Muscle of leg (tissue), 11 donors: ENCODE data around the gene CBLN3. TPM values are rescaled to one million over a fixed set of nuclear protein-coding genes. Genes with fewer than 3 reads are reported as not detected.

Source experiments
- DNase-seq: peaks from one replicate; pipeline ENCODE4 v3.0.0; 2013
- H3K27ac ChIP-seq: one replicate; pipeline ENCODE4 v1.5.1; 2013; ENCODE audit warnings: mild to moderate bottlenecking, low read length, control low read depth
- H3K27me3 ChIP-seq: one replicate; pipeline ENCODE4 v1.6.1; 2013; ENCODE audit warnings: low read length; ENCODE audit not compliant: control insufficient read depth, insufficient read depth
- H3K36me3 ChIP-seq: one replicate; pipeline ENCODE4 v1.6.1; 2013; ENCODE audit warnings: low read length; ENCODE audit not compliant: control insufficient read depth, insufficient read depth
- H3K4me1 ChIP-seq: one replicate; pipeline ENCODE4 v1.6.1; 2013; ENCODE audit warnings: low read length; ENCODE audit not compliant: control insufficient read depth, insufficient read depth
- H3K4me3 ChIP-seq: one replicate; pipeline ENCODE4 v1.5.1; 2013; ENCODE audit warnings: low read length, control low read depth
- H3K9me3 ChIP-seq: replicated peaks from 2 replicates; pipeline ENCODE4 v1.6.1; 2013; ENCODE audit warnings: low read depth, low read length; ENCODE audit not compliant: control insufficient read depth
- WGBS: methylation state at CpG from one replicate; pipeline ENCODE4 v1.1.5; 2013; ENCODE audit warnings: missing lambda C conversion rate; ENCODE audit not compliant: insufficient coverage; 5-methylcytosine and 5-hydroxymethylcytosine counted together
- polyA plus RNA-seq, 8 donors: library from polyadenylated mRNA; unstranded; fragments of 120-200 nt; gene quantifications; one replicate each; pipeline versions ENCODE4 v1.2.1 to v1.2.3, GENCODE V29; 2013; ENCODE audit warnings: inconsistent platforms in 1 of 8, low replicate concordance in 1 of 8; ENCODE audit not compliant: insufficient read length in 8 of 8, insufficient read depth in 1 of 8
- total RNA-seq: library from RNA; stranded (reverse); fragments of 120-200 nt; gene quantifications from one replicate; pipeline ENCODE4 v1.2.4, GENCODE V29; 2013

The CBLN3 gene
- total and polyA plus RNA-seq, 9 donors: 1.2 to 2.4 (median 1.7) TPM

DNA sequence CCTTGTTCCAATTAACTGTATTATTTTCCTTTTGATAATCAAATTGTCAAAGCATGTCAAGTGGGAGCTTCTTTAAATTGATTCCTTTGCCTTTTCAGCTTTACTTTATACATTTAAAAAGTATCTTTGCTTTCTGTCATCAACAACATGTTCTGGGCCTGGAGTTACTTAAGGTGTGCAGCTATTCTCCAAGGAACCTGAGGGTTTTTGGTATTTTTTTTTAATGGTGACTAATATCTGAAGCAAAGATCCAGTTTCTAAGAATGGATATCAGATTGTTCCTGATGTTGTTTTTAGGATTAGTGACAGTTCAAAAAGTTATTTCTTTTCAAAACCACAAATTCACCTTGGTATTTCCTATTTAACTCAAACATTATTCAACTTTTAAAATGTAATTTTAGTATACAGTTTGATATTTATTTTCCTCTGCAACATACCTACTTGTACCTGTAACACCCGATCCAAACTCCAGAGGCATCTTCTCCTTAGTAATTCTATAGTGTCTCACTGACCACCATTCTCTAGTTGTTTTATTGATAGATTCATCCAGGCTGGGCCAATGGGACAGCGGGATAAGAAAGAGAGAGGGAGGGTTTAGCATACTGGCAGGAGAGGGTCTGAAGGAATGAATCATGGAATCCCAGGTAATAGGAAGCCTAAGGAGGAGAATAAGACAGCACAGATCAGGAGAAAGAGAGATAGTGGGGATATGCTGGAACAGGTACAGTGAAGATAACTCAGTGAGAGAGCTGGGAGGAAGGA lies 3.1 kb downstream of the CBLN3 start:
- peaks cover 20% of the 10 kb centered on the region for H3K4me1 ChIP-seq

DNA sequence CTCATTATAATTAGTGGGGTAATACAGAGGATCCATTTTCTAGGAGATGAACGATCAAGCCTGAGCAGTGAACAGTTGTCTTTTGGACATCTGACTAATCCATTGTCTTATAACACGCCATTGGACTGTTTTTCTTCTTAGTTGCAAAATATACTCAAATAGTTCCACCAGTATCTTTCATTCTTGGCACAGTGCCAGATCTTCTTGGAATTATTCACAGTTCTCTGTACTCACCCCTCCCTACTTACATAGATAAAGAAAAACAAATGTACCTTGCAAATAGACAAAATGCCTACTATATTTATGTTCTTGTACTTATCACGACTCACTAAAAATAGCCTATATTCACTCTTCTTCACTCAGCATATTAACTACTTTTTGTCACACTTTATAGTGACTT lies 3.8 kb downstream of the CBLN3 start:
- DNase-seq: peak; percentile 78
- no peak overlapping the region for H3K27ac ChIP-seq
- WGBS: 20% methylated on average over 1 of the region's 3 CpGs

More for the DNA sequence above, 3.1 kb downstream of the CBLN3 start:
- Histone ChIP-seq H3K36me3 (peaks cover under 1% of the 10 kb centered on the region), H3K4me3 (no peak overlapping the region), H3K9me3 (no peaks in the 10 kb centered on the region), H3K27ac (no peak overlapping the region), H3K27me3 (no peaks in the 10 kb centered on the region)
- DNase-seq: no peak
- WGBS: 100% methylated on average over 1 of the region's 2 CpGs

DNA sequence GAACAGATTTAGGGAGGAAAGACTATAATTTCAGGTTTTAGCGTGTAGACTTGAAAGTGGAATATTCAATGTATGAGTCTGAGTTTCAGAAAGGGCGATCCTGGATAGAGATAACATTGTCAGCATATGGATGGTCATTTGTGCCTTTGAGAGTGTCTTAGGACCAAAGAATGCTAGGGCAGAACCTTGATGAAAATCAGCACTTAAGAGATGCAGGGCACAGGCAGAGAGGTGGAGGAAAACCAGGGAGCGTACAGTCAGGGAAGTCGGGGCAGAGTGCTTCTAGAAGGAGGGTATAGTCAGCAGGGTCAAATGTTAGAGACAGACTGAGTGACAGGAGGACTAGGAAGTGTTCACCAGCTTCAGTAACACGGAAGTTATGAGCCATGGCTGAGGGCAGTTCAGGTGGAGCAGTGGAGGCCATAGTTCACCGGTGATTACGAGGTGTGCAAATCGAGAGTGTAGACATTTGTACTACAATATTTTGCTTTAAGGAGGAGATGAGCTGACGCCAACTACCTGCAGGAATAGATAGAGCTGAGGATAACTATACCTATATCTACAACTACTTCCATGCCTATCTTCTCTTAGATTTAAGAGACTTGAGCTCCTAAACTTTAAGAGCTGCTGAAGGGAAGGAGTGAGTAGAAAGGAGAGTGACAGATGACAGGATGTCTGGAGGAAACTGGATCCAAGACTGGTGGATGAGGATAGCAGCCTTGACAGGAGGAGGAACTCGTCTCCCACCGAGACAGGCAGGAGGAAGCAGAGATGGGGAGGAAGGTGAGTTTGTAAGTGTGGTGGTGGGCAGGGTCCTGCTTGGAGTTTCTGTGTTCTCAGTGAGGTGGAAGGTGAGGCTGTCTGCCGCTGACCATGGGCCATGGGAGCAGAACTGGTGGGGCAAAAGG lies 6.5 kb downstream of the CBLN3 start:
- Histone ChIP-seq H3K4me3 (no peak overlapping the region), H3K27ac (no peak overlapping the region), H3K27me3 (no peaks in the 10 kb centered on the region), H3K4me1 (peaks cover 7% of the 10 kb centered on the region), H3K9me3 (no peaks in the 10 kb centered on the region), H3K36me3 (no peaks in the 10 kb centered on the region)
- DNase-seq: no peak
- 68% methylated on average over 8 of the region's 12 CpGs for WGBS

More for the DNA sequence above, 3.8 kb downstream of the CBLN3 start:
- Histone ChIP-seq H3K9me3 (no peaks in the 10 kb centered on the region), H3K4me3 (no peak overlapping the region), H3K27me3 (no peaks in the 10 kb centered on the region), H3K36me3 (no peaks in the 10 kb centered on the region), H3K4me1 (peaks cover 14% of the 10 kb centered on the region)

DNA sequence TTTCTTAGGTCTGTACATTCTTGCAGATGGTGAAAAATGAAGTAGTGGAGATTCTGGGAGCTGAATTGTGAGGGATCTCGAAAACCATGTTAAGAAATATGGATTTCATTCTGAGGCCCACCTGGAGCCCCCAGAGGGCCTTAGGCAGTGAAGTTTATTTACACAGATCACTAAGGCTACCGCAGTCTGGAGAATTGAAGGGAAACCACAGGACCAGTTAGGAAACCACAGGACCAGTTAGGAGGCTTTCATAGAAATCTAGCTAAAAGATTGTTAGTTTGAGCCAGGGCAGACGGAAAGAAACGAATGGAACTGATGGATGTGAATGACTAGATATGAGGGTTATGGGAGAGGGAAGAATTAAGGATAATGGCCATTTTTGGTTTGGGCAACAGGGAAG lies 7.2 kb downstream of the CBLN3 start:
- 53% methylated on average over 4 of the region's 4 CpGs for WGBS

DNA sequence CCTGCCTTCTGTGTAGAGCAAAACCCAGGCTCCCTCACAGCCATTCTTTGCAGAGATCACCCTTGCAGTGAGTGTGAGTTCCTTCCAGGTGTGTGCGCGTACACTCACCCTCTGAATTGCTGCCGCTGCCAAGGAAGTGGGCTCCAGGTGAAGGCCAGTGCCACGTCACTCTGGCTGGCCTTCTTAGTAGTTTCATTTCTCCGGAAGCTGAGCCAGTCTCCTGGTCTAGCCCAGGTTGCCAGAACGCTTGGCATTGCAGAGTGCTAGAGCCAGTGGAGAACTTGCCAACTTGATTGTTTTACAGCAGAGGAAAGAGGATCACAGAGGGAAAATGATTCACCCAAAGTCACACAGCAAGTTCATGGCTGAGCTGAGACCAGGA lies 11.0 kb downstream of the CBLN3 start:
- no peak overlapping the region for H3K27ac ChIP-seq
- H3K27me3 ChIP-seq: no peaks in the 10 kb centered on the region
- H3K36me3 ChIP-seq: peaks cover 19% of the 10 kb centered on the region
- peaks cover 9% of the 10 kb centered on the region for H3K4me1 ChIP-seq
- no peak overlapping the region for H3K4me3 ChIP-seq
- peak; percentile 42 for DNase-seq
- 69% methylated on average over 4 of the region's 6 CpGs for WGBS
- H3K9me3 ChIP-seq: no peaks in the 10 kb centered on the region

More for the DNA sequence above, 7.2 kb downstream of the CBLN3 start:
- Histone ChIP-seq H3K4me1 (peaks cover 9% of the 10 kb centered on the region), H3K27me3 (no peaks in the 10 kb centered on the region), H3K9me3 (no peaks in the 10 kb centered on the region), H3K27ac (no peak overlapping the region), H3K4me3 (no peak overlapping the region), H3K36me3 (no peaks in the 10 kb centered on the region)
- DNase-seq: no peak

DNA sequence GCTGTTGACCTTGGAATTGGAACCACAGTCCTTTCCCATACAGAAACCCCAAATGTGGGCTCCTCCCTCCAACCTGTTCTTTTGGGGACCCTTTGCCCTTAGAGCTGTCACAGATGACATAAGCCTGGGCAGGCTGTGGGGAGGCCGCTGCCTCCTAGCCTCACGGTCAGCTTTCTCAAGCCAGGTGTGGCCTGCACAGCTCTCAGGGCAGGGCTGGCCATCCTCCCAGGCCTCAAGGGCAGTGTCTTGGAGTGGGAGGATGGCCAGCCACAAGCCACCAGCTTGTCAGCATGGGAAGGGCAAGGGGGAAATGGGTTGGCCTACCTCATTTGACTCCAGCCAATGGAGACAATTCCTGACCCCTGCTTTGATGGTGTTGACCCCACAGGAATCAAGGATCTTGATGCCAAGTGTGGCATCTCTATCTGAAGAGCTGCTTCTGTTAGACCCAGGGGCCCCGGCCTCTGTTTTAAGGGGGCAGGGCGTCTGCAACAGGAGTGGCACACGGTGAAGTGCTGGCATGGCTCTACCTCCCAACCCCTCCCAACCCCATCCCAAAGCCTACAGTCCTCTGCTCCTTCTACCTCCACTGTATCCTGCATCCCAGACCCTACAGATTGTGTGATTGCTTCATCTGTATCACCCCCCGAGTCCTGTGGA lies 11.5 kb downstream of the CBLN3 start:
- DNase-seq: no peak
- Histone ChIP-seq H3K4me1 (peaks cover 9% of the 10 kb centered on the region), H3K9me3 (no peaks in the 10 kb centered on the region), H3K27me3 (no peaks in the 10 kb centered on the region), H3K36me3 (peaks cover 23% of the 10 kb centered on the region), H3K4me3 (no peak overlapping the region), H3K27ac (no peak overlapping the region)
- WGBS: 71% methylated on average over 4 of the region's 6 CpGs

DNA sequence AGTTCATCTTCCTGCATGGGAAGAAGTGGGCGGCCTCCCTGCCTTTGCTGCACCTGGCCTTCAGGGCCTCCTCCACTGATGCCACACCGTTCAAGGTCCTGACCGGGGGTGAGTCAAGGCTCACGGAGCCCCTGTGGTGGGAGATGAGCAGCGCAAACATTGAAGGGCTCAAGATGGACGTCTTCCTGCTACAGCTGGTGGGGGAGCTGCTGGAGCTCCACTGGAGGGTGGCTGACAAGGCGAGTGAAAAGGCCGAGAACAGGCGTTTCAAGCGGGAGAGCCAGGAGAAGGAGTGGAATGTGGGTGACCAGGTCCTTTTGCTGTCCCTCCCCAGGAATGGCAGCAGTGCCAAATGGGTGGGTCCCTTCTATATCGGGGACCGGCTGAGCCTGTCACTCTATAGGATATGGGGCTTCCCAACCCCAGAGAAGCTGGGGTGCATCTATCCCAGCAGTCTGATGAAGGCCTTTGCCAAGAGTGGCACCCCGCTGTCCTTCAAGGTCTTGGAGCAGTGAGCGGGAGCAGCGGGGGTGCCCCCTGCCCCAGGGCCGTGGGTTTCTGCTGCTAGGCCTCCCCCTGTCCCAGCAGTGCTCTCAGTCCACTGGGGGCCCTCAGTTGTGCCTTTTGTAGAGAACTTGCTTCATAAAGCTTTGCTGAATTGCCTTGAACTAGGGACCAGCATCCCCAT lies 12.4 kb downstream of the CBLN3 start:
- WGBS: 74% methylated on average over 13 of the region's 16 CpGs
- DNase-seq: peak; percentile 36

DNA sequence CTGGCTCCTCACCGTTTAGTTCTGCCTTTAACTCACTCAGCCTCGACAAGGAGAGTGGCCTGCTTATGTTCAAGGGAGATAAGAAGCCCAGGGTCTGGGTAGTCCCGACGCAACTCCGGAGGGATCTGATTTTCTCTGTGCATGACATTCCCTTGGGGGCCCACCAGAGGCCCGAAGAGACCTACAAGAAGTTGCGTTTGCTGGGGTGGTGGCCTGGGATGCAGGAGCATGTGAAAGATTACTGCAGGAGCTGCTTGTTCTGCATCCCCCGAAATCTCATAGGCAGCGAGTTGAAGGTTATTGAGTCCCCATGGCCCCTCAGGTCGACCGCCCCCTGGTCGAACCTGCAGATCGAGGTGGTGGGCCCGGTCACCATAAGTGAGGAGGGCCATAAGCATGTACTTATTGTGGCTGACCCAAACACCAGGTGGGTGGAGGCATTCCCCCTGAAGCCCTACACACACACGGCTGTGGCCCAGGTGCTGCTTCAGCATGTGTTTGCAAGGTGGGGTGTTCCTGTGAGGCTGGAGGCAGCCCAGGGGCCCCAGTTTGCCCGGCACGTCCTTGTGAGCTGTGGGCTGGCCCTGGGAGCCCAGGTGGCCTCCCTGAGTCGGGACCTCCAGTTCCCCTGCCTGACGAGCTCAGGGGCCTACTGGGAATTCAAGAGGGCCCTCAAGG lies 13.1 kb downstream of the CBLN3 start:
- peaks cover 9% of the 10 kb centered on the region for H3K4me1 ChIP-seq
- no peak for DNase-seq
- H3K36me3 ChIP-seq: peaks cover 32% of the 10 kb centered on the region
- no peak overlapping the region for H3K27ac ChIP-seq
- 50% methylated on average over 13 of the region's 19 CpGs for WGBS
- no peak overlapping the region for H3K4me3 ChIP-seq
- no peaks in the 10 kb centered on the region for H3K9me3 ChIP-seq
- H3K27me3 ChIP-seq: no peaks in the 10 kb centered on the region

More for the DNA sequence above, 12.4 kb downstream of the CBLN3 start:
- peaks cover 9% of the 10 kb centered on the region for H3K4me1 ChIP-seq
- H3K27ac ChIP-seq: no peak overlapping the region
- no peaks in the 10 kb centered on the region for H3K9me3 ChIP-seq
- H3K36me3 ChIP-seq: peaks cover 30% of the 10 kb centered on the region
- H3K4me3 ChIP-seq: no peak overlapping the region
- H3K27me3 ChIP-seq: no peaks in the 10 kb centered on the region

DNA sequence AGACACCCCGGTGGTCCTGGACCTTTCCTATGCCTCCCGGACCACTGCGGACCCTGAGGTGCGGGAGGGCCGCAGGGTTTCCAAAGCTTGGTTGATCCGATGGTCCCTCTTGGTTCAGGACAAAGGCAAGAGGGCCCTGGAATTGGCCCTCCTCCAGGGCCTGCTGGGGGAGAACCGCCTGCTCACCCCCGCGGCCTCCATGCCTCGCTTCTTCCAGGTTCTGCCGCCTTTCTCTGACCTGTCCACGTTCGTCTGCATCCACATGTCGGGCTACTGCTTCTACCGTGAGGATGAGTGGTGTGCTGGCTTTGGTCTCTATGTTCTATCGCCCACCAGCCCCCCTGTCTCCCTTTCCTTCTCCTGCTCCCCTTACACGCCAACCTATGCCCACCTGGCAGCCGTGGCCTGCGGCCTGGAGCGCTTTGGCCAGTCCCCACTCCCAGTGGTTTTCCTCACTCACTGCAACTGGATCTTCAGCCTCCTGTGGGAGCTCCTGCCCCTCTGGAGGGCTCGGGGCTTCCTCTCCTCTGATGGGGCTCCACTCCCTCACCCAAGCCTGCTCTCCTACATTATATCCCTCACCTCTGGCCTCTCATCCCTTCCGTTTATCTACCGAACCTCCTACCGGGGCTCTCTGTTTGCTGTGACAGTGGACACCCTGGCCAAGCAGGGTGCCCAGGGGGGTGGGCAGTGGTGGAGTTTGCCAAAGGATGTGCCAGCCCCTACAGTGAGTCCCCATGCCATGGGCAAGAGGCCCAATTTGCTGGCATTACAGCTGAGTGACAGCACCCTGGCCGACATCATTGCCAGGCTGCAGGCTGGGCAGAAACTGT lies 13.8 kb downstream of the CBLN3 start:
- Histone ChIP-seq H3K9me3 (no peaks in the 10 kb centered on the region), H3K4me3 (no peak overlapping the region), H3K36me3 (peaks cover 40% of the 10 kb centered on the region), H3K27me3 (no peaks in the 10 kb centered on the region), H3K27ac (no peak overlapping the region), H3K4me1 (peaks cover 9% of the 10 kb centered on the region)
- 80% methylated on average over 17 of the region's 25 CpGs for WGBS
- DNase-seq: no peak
